NCI-H1092 treated with DMSO at 0.1 percent for 48 hours (cell line): Measurements from ENCODE around the gene KAZN.

Source experiments
- DNase-seq: peaks from one replicate; lab custom pipeline; 2025; lab: John Stamatoyannopoulos, UW

The KAZN gene

DNA sequence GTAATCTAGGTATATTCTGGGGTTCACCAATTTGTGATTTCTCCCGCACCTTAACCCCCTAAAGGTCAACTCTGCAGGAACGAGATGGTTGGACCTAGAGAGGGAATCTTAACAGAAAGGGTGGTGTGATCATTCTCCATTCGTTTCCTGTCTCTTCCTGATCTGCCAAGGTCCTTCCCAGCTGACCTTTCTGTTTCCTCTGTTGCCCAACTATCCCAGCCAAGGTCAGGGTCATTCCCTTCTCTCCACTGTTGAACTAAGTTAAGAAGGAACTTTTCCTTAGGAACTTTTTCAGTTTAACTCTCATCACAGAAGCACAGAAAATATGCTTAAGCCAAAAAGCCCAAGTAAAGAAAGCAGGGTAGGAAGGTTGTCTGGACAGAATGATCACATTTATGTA, 49.3 kb downstream of the KAZN start:
- DNase-seq, result no peak

- no peak for DNase-seq
Observed at GRCh38 chr1:14648391-14648790, 49.9 kb downstream of the KAZN start.

DNA sequence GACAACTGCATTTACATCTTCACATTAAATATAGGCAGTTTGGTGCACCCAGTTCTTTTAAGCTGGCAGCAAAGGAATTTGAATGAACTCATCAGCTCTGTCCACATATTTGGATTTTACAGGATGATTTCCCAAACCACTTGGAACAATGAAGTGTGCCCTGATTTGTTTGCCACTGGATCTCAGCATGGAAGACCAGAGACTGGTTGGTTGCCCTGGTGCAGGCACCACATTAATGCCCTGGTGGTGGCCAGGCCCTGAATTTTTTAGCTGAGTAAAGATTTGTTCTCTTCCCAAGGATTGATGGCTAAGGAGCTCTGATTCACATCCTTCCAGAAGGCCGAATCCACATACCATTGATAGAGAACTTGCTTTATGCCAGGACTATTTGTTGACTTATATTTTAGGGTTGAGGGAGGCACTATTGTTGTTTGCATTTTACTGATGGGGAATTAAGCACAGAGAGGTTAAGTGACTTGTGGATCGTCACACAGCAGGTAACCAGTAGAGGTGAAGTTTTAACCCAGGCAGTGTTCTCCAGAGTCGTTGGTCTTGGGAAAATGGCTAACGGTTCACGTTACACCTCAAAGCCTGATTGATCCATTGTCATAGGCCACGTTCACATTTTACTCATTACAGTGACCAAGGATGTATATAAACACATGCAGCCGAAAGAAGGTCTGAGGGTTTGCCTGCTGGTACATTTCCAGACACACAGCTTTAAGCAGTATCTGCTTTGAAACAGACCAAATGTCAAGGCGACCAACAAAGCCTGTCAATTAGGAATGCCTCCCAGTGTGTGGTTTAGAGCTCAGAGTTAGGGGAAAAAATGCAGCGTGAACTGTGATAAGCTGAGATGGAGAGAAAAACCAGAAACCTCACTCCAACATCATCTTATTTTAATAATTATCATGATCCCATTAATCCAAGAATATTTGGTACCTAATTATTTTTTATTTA, 50.7 kb downstream of the KAZN start:
- no peak for DNase-seq

- DNase-seq, result no peak
Observed at GRCh38 chr1:14649976-14650375, 51.5 kb downstream of the KAZN start.

DNA sequence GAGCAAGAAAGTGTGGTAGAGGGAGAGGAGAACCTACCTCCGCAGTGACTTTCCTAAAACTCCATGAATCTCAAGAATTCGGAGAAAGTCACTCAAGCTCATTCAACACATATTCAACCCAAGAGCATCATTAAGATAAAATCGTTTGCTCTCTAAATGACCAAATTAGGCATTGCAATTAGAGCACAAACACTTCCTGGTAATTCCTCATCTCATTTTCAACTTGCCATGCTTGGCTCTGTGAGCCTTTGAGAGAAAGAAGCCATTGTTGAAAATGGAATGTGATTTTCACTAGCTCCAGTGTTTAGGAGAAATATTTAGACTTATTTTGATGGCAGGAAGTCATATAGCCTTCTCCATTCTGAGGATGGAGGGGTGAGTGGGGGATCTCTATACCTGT, 52.5 kb downstream of the KAZN start:
- DNase-seq, result no peak

GRCh38 chr1:14652840-14653239, 54.4 kb downstream of the KAZN start:
- DNase-seq, result no peak

GRCh38 chr1:14653461-14653960, 55.0 kb downstream of the KAZN start:
- DNase-seq, result no peak

DNA sequence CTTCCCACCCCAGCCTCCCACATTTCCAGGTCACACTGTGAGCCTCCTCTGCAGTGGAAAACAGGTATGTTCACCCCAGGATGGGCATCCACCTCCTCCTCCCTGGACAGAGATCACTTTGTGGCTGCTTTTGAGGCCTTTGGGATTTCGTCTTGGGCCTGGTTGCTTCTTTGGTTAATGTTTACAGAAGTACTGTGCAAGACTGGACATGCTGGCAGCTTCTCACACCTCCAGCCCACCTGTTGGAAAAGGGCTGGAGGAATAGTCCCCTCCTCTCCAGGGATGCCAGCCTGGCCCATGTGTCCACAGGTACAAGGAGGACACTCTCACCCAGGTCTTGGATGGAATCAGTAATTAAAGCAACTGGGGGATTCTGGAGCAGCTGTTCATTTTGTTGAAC, 56.1 kb downstream of the KAZN start:
- no peak for DNase-seq

- no peak for DNase-seq
Observed at GRCh38 chr1:14655385-14655784, 56.9 kb downstream of the KAZN start.

GRCh38 chr1:14656384-14656937, 58.0 kb downstream of the KAZN start:
- no peak for DNase-seq

DNA sequence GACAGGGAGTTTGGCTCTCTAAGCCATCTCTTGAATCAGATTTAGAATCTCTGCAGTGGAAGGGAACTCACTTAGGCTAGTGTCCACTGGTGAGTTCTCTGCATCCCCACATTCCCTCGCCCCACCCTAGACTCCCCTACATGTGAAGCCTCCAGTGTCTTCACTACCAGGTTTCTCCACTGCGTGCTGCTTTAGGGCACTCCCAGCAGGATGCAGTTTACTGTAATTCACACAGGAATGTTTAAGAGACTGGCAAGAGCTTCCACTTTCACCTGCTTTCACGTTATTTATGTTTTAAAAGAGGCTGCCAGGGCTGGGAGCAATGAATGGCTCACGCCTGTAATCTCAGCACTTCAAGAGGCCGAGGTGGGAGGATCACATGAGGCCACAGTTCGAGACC, 60.2 kb downstream of the KAZN start:
- no peak for DNase-seq

DNA sequence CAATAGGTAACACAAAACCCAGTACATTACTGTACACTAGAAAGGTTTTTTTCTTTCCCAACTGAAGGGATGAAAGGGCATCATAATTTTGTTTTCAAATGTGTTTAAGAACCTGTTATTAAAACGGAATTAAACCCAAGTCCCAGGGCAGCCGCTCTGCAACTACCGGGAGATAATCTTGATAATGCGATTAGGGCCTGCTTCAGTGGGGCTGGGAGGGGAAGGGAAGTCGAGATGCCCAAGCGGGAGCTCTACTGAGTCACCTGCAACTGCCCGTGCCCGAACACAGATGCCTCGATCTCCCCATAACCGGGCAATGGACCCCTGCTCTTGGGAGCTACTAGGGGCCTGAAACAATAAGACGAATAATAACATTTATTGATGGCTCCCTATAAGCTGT, 61.4 kb downstream of the KAZN start:
- no peak for DNase-seq

DNA sequence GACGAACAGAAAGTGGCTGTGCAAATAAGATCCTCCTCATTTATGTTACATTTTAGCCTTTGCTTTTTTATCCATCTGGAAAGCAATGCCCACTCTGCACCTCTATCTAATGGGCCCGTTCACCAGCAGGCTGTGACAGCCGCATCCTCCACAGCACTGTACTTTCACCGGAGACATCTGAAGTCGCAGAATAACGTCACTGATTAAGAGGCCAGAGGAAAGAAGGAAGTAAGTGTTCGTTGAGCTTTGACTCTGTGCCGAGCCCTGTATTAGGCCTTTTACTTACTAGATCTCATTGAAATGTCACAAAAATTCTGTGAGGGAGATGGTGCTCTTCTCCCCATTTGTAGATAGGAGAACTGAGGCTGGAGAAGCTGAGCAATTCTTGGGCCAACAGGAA, 62.3 kb downstream of the KAZN start:
- no peak for DNase-seq

DNA sequence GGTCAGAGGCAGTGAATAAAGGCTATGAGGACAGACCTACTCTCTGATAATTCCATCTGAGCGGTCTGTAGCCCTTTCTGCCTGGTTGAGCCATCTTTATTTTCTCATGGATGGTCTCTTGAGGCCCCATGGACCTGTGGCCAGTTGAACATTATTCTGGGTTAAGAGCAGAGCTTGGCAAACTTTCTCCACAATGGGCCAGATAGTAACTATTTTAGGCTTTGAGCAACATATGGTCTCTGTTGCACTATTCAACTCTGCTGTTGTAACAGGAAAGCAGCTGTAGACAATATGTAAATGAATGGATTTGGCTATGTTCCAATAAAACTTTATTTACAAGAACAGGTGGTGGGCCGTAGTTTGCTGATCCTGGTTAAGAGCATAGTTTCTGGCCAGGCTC, 62.7 kb downstream of the KAZN start:
- DNase-seq, result no peak

GRCh38 chr1:14662116-14662515, 63.6 kb downstream of the KAZN start:
- no peak for DNase-seq

GRCh38 chr1:14663773-14664172, 65.3 kb downstream of the KAZN start:
- DNase-seq, result no peak

DNA sequence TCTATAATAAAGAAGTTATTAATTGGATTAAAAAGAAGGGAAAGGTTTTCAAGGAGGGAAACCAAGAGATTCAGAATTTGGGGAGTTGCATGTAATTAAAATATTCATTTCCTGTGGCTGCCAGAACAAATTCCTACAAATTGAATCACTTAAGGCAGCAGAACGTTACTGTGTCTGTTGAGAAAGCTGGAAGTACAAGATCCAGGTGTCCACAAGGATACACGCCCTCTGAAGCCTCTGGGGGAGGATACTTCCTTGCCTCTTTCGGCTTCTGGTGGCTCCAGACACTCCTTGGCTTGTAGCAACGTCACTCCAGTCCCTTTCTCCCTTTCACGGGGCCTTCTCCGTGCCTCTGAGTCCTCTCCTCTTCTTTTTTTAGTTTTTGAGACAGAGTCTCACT, 67.9 kb downstream of the KAZN start:
- DNase-seq, result no peak

DNA sequence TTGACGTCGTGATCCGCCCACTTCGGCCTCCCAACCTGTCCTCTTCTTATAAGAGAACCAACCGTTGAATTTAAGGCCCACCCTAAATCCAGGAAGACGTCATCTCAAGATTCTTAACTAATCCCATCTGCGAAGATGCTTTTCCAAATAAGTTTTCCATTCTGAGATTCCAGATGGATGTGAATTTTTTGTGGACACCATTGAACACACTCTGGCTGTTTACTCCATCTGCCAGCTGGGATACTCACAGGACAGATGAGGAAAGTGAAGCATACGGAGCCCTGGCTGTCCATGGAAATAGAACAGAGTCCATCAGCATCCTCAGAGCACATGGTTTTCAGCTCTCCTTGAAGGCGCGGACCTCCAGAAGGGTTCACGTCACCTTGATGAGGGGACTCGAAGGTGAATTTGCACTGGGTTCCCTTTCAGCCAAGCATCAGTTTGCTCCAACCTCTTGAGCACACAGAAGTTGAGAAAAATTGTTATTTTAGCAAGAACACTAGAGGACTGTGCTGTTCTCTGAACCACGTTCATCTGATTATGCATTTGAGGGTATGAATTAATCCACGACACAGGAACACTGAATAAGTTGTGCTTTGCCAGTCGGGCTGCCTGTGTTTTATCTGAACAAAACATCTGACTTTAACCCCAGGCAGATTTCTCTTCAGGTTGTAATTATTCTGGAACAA, 68.6 kb downstream of the KAZN start:
- no peak for DNase-seq

DNA sequence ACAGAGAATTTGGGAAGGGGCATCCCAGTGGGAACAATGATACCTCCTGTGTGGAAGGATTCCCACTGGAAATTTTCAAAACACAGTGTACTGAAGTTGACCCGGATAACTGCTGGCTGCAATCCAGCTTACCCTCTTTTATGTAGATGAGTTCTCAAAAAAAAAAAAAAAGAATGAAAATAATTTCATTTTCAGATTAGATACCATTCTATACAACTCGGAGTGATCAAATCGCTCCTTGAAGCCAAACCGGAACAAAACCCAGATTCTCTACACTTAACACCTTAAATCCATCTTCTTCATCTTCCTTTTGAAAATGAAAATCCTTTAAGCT, 69.1 kb downstream of the KAZN start:
- no peak for DNase-seq

DNA sequence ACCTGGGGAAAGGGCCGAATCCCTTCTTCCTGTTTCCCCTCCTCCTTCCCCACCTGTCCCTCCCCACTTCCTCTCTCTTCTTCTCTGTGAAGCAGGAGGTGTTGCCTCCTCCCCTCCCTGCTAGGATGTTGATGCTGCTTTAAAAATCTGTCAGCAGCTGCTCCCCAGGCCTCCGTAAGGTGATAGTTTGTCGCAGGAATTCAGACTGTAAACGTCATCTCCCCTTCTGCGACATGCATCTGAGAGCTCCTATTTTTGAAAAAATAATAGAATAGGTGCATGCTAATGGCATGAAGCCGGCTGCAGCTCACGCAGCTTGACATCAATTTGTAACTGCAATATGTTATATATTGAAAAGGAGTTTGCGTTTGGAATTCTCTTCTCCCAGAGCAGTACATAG, 70.1 kb downstream of the KAZN start:
- DNase-seq, result no peak

DNA sequence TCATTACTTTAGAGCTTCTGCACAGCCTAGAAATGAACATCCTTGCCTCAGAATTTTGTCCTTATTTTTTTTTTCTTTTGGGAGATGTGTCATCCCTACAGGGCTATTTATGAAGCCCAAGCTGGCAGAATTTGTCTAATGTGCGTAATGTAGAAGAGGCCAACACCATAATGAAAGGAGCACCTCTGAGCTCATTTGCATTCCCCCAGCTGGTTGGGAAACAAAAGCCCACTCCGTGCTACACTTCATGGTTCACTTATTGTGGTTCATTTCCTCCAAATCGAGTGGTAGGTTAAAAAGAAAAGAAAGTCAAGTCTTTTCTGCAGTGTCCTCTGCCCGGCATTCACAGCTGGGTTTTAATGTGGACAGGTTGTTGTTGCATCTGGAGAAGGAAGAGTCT, 73.5 kb downstream of the KAZN start:
- no peak for DNase-seq

DNA sequence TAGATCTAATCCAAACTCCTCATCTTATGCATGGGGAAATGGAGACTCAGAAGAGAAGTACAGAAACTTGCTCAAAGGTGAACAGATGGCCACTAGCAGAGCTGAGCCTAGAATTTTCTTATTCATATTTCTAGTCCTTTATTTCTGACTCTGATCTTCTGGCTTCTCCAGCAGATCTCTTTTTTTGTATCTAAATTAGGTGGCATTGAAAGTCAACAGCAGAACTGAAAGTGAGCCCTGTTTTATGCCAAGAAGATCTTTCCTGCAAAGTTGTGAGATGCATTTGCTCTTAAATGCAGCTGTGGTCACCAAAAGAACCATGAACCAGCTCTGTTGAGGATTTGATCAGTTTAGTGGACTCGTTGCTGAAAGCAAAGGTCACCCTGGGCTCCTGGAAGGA, 75.5 kb downstream of the KAZN start:
- no peak for DNase-seq

GRCh38 chr1:14676400-14676799, 77.9 kb downstream of the KAZN start:
- no peak for DNase-seq
